ENCODE results near the gene PKNOX2. TPM values are rescaled to one million over a fixed set of nuclear protein-coding genes. Genes with fewer than 3 reads are reported as not detected.

PKNOX2 gene, protein sequence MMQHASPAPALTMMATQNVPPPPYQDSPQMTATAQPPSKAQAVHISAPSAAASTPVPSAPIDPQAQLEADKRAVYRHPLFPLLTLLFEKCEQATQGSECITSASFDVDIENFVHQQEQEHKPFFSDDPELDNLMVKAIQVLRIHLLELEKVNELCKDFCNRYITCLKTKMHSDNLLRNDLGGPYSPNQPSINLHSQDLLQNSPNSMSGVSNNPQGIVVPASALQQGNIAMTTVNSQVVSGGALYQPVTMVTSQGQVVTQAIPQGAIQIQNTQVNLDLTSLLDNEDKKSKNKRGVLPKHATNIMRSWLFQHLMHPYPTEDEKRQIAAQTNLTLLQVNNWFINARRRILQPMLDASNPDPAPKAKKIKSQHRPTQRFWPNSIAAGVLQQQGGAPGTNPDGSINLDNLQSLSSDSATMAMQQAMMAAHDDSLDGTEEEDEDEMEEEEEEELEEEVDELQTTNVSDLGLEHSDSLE
- not detected in 2 replicates for total RNA-seq

DNA sequence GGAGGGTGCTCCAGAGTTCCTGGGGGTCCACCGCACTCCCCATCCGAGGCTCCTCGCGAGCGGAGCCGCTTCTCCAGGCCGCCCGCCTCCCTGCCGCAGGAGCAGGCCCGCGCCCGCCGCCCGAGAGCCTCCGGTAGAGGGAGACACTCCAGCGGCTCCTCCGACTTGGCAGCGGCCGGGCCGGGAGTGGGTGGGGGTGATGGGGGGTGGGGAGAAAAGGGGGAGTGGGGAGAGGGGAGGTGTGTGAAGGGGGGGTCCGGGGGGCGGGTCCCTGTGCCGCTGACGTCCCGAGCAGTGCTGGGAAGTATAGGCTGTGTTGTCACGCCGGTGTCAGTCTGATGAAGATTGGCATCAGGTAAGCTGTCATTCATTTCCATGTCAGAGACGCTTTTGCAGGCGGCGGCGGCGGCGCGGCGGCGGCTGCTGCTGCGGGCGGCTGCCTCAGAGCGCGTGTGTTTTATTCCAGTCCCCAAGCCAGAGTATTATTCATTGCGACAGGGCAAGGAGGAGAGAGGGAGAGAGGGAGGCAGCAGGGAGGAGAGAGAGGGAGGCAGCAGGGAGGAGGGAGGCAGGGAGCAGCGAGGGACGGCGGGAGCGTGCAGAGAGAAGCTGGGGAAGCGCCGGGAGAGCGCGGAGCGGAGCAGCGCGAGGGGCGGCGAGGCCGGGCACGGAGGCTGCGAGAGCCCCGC lies at the start of gene PKNOX2:
TSS of gene PKNOX2 (plus strand) at position 330 of the 689 bp plus-strand sequence. CDS start 186,555 bp downstream, outside the sequence.

Other genes with a start within 250 kb of the PKNOX2 start
- 0.24 TPM in 1 of 2 replicates, not detected in the other for gene HEPN1, start 245.5 kb upstream of the PKNOX2 start, total RNA-seq
- not detected in 2 replicates for gene HEPACAM, start 228.7 kb upstream of the PKNOX2 start, total RNA-seq
- gene CCDC15, start 210.5 kb upstream of the PKNOX2 start, total RNA-seq: 1.2 and 1.5 TPM in 2 replicates
- gene SLC37A2, start 101.4 kb upstream of the PKNOX2 start, total RNA-seq: 18.6 and 35.2 TPM in 2 replicates
- 14.0 and 35.4 TPM in 2 replicates for gene TMEM218, start 53.1 kb upstream of the PKNOX2 start, total RNA-seq